ENCODE data around the gene C2CD5. TPM values are rescaled to one million over a fixed set of nuclear protein-coding genes. Genes with fewer than 3 reads are reported as not detected.

The C2CD5 gene
- total RNA-seq, 1 experiment from 2014 or later = 27.1 TPM

- CTCF ChIA-PET = no interaction called here
- POLR2A ChIA-PET (ENCODE audit: low non-redundant PET) = no interaction called here
- no peaks in the 10 kb centered on the region for H3K9me3 ChIP-seq (ENCODE audit: low read depth, low read length, poor library complexity, severe bottlenecking)
- no peaks in the 10 kb centered on the region for H3K4me1 ChIP-seq (ENCODE audit: insufficient read depth, low read length, poor library complexity, severe bottlenecking)
- no peak for DNase-seq (ENCODE audit: low spot score)
- no peak overlapping the region for H3K27ac ChIP-seq (ENCODE audit: low read depth, low read length, poor library complexity, severe bottlenecking)
- H3K36me3 ChIP-seq (ENCODE audit: insufficient read depth, low read length, poor library complexity, severe bottlenecking) = no peaks in the 10 kb centered on the region
- BruUV-seq (replicated peaks) = no TSS peak
- TF ChIP-seq EZH2 (IDR thresholded peaks at IDR 0.05; ENCODE audit: borderline replicate concordance, low read depth, low read length, poor library complexity, severe bottlenecking) (no peak), CTCF (conservative IDR thresholded peaks at IDR 0.05; ENCODE audit: low read depth, low read length) (no peak)
- no peaks in the 10 kb centered on the region for H3K27me3 ChIP-seq (replicated peaks; ENCODE audit: insufficient read depth, low read depth, low read length, poor library complexity)
- intact Hi-C loops (cut with micrococcal nuclease; ENCODE audit: unreplicated experiment) = no loop called here
- no peak overlapping the region for H3K4me3 ChIP-seq (ENCODE audit: low read depth, low read length, poor library complexity, severe bottlenecking)
Observed at GRCh38 chr12:22410486-22410885, 133.9 kb downstream of the C2CD5 start.

- TF ChIP-seq CTCF (conservative IDR thresholded peaks at IDR 0.05; ENCODE audit: low read depth, low read length) (no peak), EZH2 (IDR thresholded peaks at IDR 0.05; ENCODE audit: borderline replicate concordance, low read depth, low read length, poor library complexity, severe bottlenecking) (no peak)
- ChIA-PET CTCF (no interaction called here), POLR2A (ENCODE audit: low non-redundant PET) (no interaction called here)
- H3K27me3 ChIP-seq (replicated peaks; ENCODE audit: insufficient read depth, low read depth, low read length, poor library complexity) = no peaks in the 10 kb centered on the region
- no TSS peak for BruUV-seq (replicated peaks)
- H3K27ac ChIP-seq (ENCODE audit: low read depth, low read length, poor library complexity, severe bottlenecking) = no peak overlapping the region
- intact Hi-C loops (cut with micrococcal nuclease; ENCODE audit: unreplicated experiment) = no loop called here
- no peaks in the 10 kb centered on the region for H3K4me1 ChIP-seq (ENCODE audit: insufficient read depth, low read length, poor library complexity, severe bottlenecking)
- H3K36me3 ChIP-seq (ENCODE audit: insufficient read depth, low read length, poor library complexity, severe bottlenecking) = no peaks in the 10 kb centered on the region
- H3K9me3 ChIP-seq (ENCODE audit: low read depth, low read length, poor library complexity, severe bottlenecking) = no peaks in the 10 kb centered on the region
- H3K4me3 ChIP-seq (ENCODE audit: low read depth, low read length, poor library complexity, severe bottlenecking) = no peak overlapping the region
- no peak for DNase-seq (ENCODE audit: low spot score)
Observed at GRCh38 chr12:22409377-22410164, 134.8 kb downstream of the C2CD5 start.

- peak; percentile 13 for DNase-seq (ENCODE audit: low spot score)
- ChIA-PET CTCF (no interaction called here), POLR2A (ENCODE audit: low non-redundant PET) (interaction anchor here (0.6 kb wide), 1 partner anchor 73 kb away, joined by 7 read pairs; no protein-coding TSS in a partner anchor)
- Histone ChIP-seq H3K27me3 (replicated peaks; ENCODE audit: insufficient read depth, low read depth, low read length, poor library complexity) (no peaks in the 10 kb centered on the region), H3K9me3 (ENCODE audit: low read depth, low read length, poor library complexity, severe bottlenecking) (no peaks in the 10 kb centered on the region), H3K36me3 (ENCODE audit: insufficient read depth, low read length, poor library complexity, severe bottlenecking) (no peaks in the 10 kb centered on the region), H3K4me3 (ENCODE audit: low read depth, low read length, poor library complexity, severe bottlenecking) (no peak overlapping the region), H3K4me1 (ENCODE audit: insufficient read depth, low read length, poor library complexity, severe bottlenecking) (no peaks in the 10 kb centered on the region), H3K27ac (ENCODE audit: low read depth, low read length, poor library complexity, severe bottlenecking) (no peak overlapping the region)
- BruUV-seq (replicated peaks) = no TSS peak
- TF ChIP-seq CTCF (conservative IDR thresholded peaks at IDR 0.05; ENCODE audit: low read depth, low read length) = no peak
- TF ChIP-seq EZH2 (IDR thresholded peaks at IDR 0.05; ENCODE audit: borderline replicate concordance, low read depth, low read length, poor library complexity, severe bottlenecking) = no peak
- intact Hi-C loops (cut with micrococcal nuclease; ENCODE audit: unreplicated experiment) = no loop called here
Observed at GRCh38 chr12:22408610-22409376, 135.5 kb downstream of the C2CD5 start.
